ENCODE measurements around the gene SNRPD3. TPM values are rescaled to one million over a fixed set of nuclear protein-coding genes. Genes with fewer than 3 reads are reported as not detected.

Gene SNRPD3
- total RNA-seq, 2 donors from 2014 or later = 104 to 117 TPM

DNA sequence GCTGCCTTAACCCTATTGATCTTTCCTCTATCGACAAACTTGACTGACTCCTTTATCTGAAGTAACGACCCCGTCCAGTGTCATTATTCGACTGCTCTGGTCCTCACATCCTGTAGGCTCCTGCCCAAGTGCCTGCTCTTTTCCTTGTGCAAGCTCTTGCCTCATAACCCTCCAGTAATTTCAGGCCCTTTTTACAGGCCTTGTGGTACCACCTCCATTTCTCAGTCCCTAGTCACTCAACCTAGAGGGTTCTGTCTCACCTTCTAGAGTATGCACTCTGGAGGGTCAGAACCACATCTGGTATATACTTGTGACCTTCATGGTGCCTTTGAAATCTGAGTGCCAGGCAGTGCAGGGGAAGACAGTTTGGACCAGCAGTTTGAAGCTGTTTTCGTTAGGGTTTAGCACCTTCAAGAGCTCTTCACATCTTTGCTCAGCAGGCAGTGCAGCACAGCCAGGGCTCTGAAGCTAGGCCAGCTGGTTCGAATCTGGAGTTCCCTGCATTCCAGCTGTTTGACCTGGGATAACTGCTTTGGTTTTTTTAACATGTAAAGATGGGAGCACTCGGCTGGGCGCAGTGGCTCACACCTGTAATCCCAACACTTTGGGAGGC lies 11.2 kb downstream of the SNRPD3 start:
- Mint-ChIP-seq H3K36me3 (peaks cover 10% of the 10 kb centered on the region), H3K4me3 (no peak overlapping the region), H3K4me1 (ENCODE audit: low read depth in 2 of 2) (peaks cover 25 to 29% of the 10 kb centered on the region in 2 donors), H3K27ac (peak overlapping the region in 1 of 2 donors; percentile 34), H3K9me3 (no peaks in the 10 kb centered on the region), H3K27me3 (no peaks in the 10 kb centered on the region)
- DNase-seq (ENCODE audit: low spot score) = no peak
- ATAC-seq = no peak

DNA sequence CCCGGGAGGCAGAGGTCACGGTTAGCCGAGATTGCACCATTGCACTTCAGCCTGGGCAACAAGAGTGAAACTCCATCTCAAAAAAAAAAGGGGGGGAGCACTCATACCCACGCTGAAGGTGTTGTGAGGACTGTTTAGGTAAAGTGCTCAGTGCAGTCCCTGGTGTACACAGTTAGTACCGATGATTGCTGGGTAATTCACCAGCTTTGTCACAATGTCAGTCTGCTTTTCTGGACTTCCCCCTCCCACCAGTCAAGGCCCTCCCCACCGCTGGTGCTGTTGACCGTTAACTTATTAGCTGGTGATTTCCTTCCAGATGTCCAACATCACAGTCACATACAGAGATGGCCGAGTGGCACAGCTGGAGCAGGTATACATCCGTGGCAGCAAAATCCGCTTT lies 11.9 kb downstream of the SNRPD3 start:
- H3K36me3 Mint-ChIP-seq = peaks cover 13% of the 10 kb centered on the region
- peaks cover 24 to 27% of the 10 kb centered on the region in 2 donors for H3K4me1 Mint-ChIP-seq (ENCODE audit: low read depth in 2 of 2)
- ATAC-seq = no peak

DNA sequence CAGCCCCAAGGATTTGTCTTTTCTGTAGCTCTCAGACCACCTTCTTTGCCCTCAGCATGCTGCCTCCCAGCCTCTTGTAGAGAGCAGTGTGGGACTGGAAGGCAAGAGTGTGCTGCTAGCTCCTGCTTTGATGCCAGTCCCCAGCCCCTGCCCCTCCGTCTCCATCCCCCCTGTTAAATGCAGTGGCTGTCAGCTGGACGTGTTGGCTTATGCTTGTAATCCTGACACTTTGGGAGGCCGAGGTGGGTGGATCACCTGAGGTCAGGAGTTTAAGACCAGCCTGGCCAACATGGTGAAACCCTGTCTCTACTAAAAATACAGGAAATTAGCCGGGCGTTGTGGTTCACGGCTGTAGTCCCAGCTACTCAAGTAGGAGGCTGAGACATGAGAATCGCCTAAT lies 15.5 kb downstream of the SNRPD3 start:
- Mint-ChIP-seq H3K9me3 (no peaks in the 10 kb centered on the region), H3K4me3 (no peak overlapping the region), H3K27me3 (no peaks in the 10 kb centered on the region), H3K36me3 (peaks cover 32% of the 10 kb centered on the region), H3K4me1 (ENCODE audit: low read depth in 2 of 2) (peaks cover 6 to 8% of the 10 kb centered on the region in 2 donors), H3K27ac (no peak overlapping the region)
- DNase-seq (ENCODE audit: low spot score) (peak; percentile 56), ATAC-seq (no peak)

More for the DNA sequence above, 11.9 kb downstream of the SNRPD3 start:
- no peak for DNase-seq (ENCODE audit: low spot score)
- Mint-ChIP-seq H3K4me3 (no peak overlapping the region), H3K27ac (no peak overlapping the region), H3K9me3 (no peaks in the 10 kb centered on the region), H3K27me3 (no peaks in the 10 kb centered on the region)

DNA sequence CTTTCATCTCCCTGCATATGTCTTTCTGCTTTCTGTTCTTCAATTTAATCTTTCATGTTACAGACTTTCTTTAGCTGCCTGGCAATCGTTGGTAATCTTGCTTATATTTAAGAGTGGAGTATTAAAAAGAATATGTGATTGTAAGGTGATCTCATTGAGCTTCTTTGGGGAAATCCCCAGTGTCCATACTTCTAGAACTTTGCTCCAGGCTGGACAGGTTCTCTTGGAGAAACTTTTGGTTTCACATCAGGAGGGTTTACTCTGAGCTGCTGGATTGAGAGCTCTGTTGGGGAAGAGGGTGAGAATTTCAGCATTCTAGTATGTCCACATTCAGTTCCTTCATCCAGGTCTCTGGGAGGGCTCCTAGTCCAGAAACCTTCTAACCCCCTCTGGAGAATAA lies 21.0 kb downstream of the SNRPD3 start:
- Mint-ChIP-seq H3K4me3 (no peak overlapping the region), H3K27me3 (no peaks in the 10 kb centered on the region), H3K36me3 (peaks cover 29% of the 10 kb centered on the region), H3K4me1 (ENCODE audit: low read depth in 2 of 2) (peaks cover 0 to 7% of the 10 kb centered on the region in 2 donors), H3K27ac (peak overlapping the region in 1 of 2 donors; percentile 63), H3K9me3 (no peaks in the 10 kb centered on the region)
- ATAC-seq (no peak), DNase-seq (ENCODE audit: low spot score) (no peak)

DNA sequence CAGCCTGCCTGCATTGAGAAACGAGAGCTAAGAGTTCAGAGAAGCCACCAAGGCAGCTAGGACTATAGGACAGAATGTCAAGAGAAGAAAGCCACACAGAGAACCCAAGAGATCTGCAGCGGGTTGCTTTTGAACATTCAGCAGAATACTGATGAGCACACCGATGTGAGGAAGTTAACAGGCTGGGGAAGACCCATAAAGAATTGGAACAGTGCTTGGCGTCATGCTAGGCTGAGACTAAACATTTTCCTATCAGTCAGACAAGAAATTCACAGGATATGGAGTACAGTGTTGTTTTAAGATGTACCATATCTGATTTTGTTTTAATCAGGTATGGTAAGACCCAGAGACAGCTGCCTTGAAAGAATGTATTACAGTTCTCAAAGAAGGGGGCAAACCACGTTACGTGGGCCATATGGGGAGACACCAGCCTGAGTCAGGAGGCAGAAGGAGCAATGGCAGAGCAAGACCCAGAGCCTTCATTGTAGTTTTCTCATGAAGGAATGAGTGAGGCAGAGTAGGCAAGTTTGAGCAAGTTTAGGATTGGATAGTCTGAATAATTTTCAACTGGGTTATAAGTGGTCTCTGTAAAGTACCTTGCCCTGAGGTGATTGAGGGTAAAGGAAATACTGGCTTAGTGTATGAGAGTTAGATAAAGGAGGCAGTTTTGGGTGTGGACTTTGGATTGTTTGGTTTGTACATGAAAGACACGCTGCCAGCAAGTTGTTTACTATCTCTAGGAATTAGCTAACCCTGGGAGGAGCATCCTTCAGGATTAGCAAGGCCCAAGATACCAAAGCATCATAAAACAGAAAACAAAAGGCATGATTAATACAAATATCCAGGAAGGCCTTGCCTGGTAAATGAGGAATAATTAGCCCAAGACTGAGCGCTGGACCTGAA lies 22.8 kb downstream of the SNRPD3 start:
- Mint-ChIP-seq H3K9me3 (no peaks in the 10 kb centered on the region), H3K27ac (no peak overlapping the region), H3K4me1 (ENCODE audit: low read depth in 2 of 2) (peaks cover 0 to 7% of the 10 kb centered on the region in 2 donors), H3K27me3 (no peaks in the 10 kb centered on the region), H3K4me3 (no peak overlapping the region), H3K36me3 (peaks cover 17% of the 10 kb centered on the region)
- no peak for ATAC-seq
- no peak for DNase-seq (ENCODE audit: low spot score)

DNA sequence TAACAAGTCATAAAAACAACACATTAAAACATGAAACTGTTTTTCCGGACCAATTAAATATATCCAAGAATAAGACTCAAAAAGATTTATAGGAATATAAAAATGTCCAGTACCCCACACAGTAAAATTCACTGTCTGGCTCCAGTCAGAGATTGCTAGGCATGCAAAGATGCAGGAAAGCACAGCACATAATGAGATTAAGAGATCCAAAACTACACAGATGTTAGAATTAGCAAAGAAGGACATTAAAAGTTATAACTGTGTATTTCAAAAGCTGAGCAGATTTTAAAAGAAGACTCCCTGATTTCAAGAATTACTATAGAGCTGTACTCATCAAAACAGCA lies 23.4 kb downstream of the SNRPD3 start:
- peaks cover 17% of the 10 kb centered on the region for H3K36me3 Mint-ChIP-seq
- H3K4me3 Mint-ChIP-seq = no peak overlapping the region
- ATAC-seq (no peak), DNase-seq (ENCODE audit: low spot score) (no peak)
- no peaks in the 10 kb centered on the region for H3K27me3 Mint-ChIP-seq
- no peaks in the 10 kb centered on the region for H3K9me3 Mint-ChIP-seq
- no peak overlapping the region for H3K27ac Mint-ChIP-seq
- peaks cover 0 to 7% of the 10 kb centered on the region in 2 donors for H3K4me1 Mint-ChIP-seq (ENCODE audit: low read depth in 2 of 2)

DNA sequence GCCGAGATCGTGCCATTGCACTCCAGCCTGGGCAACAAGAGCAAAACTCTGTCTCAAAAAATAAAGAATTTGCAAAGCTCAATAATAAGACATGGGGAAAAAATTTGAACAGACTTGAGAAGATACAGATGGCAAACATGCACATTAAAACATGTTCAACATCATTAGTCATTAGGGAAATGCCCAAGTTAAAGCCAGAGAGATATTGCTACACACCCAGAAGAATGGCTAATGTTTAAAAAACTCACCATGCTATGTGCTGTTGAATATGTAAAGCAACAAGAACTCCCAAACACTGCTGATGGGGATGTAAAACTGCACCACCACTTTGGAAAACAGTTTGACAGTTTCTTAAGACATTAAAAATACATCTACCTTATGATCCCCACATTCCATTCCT lies 24.5 kb downstream of the SNRPD3 start:
- peaks cover 0 to 7% of the 10 kb centered on the region in 2 donors for H3K4me1 Mint-ChIP-seq (ENCODE audit: low read depth in 2 of 2)
- DNase-seq (ENCODE audit: low spot score) (no peak), ATAC-seq (no peak)
- no peaks in the 10 kb centered on the region for H3K9me3 Mint-ChIP-seq
- no peaks in the 10 kb centered on the region for H3K27me3 Mint-ChIP-seq
- no peak overlapping the region for H3K4me3 Mint-ChIP-seq
- H3K27ac Mint-ChIP-seq = no peak overlapping the region
- H3K36me3 Mint-ChIP-seq = peaks cover 6% of the 10 kb centered on the region

DNA sequence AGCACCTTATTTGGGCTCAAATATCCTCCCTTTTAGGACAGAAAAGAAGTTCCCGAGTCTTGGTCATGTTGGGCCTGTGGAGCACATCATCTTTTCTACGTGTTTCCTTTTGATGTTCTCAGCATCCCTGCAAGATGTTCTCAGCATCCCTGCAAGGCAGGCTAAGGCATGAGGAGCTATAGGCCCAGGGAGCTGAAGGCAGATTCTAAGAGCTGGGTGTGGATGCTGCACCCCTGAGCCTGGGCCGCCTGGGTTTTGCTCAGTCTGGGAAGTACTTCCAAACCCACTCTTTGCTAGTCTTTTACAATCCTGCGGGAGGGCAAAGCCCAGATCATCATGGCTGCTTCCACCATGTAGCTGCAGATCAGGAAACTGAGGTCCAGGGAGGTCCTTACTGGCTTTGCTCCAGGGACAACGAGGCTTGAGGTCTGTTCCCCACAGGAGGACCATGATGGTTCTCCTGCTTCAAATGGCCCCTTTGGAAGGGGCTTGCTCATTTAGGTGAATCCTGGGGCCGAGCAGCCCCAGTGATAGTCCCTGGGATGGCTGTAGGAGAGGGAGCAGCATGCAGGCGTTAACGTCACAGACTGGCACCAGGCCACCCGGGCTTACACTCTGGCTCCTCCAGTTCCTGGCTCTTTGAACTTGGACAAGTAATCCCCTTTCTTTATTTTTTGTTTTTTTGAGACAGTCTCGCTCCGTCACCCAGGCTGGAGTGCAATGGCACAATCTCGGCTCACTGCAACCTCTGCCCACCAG lies 26.4 kb downstream of the SNRPD3 start:
- H3K27me3 Mint-ChIP-seq = no peaks in the 10 kb centered on the region
- no peaks in the 10 kb centered on the region for H3K36me3 Mint-ChIP-seq
- ATAC-seq = no peak
- no peak overlapping the region for H3K27ac Mint-ChIP-seq
- H3K4me3 Mint-ChIP-seq = no peak overlapping the region
- no peak for DNase-seq (ENCODE audit: low spot score)
- H3K4me1 Mint-ChIP-seq (ENCODE audit: low read depth in 2 of 2) = peaks cover 0 to 4% of the 10 kb centered on the region in 2 donors
- no peaks in the 10 kb centered on the region for H3K9me3 Mint-ChIP-seq

DNA sequence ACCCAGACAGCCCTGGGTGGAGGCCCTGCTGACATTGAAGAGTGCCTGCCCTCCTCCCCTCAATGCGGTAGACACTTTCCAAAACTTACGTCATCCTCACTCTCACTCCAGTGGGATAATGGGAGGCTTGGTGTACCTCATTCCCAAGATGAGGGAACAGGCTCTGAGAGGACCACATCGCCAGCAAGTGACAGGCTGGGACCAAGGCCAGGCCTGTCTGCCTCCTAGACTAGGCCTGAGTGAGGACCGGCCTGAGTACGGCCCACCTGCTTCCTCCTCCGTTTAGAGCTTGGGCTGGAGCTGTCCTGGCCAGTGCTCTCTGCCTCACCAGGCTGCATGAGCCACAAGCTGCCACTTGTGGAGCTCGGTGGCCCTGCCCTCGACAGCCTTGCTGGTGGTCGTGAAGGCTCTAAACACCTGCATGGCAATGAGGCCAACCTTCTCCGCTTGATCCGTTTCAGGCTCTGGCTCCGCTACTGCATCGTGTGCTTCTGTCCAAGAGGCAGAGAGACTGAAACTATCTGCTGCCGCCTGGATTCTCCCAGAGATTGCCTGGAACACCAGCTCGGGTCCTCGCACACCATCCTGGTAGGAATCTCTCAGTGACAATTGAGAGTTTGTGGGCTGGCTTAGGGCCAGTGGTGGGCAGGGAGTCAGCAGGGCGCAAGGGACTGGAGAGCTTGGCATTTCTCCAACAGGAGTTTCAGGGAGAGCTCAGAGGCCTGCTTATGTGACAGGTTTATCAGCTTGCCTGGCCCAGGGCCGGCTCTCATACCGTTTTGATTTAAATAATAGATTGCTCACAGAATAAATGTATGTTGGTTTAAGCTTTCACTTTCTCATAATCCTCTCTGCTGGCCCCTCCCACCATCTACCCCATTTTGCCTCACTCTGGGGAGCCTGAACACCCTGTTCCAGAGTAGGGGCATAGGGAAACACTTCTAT lies 27.7 kb downstream of the SNRPD3 start:
- no peak for DNase-seq (ENCODE audit: low spot score)
- H3K36me3 Mint-ChIP-seq = no peaks in the 10 kb centered on the region
- H3K27ac Mint-ChIP-seq = no peak overlapping the region
- H3K27me3 Mint-ChIP-seq = no peaks in the 10 kb centered on the region
- peaks cover 0 to 4% of the 10 kb centered on the region in 2 donors for H3K4me1 Mint-ChIP-seq (ENCODE audit: low read depth in 2 of 2)
- no peak for ATAC-seq
- H3K9me3 Mint-ChIP-seq = no peaks in the 10 kb centered on the region
- H3K4me3 Mint-ChIP-seq = no peak overlapping the region

DNA sequence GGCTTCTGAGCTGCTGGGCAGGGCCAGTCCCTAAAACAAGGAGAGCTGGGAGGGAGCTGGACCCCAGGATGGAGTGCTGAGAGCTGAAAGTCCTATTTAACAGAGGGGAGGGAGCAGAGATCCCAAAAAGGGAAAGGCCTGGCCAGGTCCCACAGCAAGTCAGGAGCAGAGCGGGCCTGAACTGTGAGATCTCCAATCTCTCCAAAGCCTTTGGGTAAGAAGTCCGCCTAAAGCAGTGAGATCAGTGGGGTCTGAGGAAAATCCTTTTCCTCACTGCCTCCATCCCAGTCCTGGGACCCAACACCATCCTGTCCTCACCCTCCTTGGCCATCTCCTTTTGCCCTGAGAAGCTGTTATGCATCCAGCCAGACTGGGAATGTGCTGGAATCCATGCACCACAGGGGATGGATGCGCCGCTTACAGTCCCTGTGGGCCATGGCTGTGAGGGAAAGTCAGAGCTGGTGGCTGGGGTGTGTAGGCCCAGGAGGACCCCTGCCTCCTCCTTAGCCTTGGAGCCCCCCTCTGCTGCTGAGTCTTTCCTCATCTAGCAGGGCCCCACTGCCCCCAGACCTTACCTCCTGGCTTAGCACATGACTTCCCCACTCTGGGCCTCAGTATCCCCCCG lies 28.5 kb downstream of the SNRPD3 start:
- no peak for DNase-seq (ENCODE audit: low spot score)
- H3K4me1 Mint-ChIP-seq (ENCODE audit: low read depth in 2 of 2) = peaks cover 0 to 4% of the 10 kb centered on the region in 2 donors
- H3K27ac Mint-ChIP-seq = no peak overlapping the region
- no peaks in the 10 kb centered on the region for H3K9me3 Mint-ChIP-seq
- H3K36me3 Mint-ChIP-seq = no peaks in the 10 kb centered on the region
- no peak overlapping the region for H3K4me3 Mint-ChIP-seq
- no peaks in the 10 kb centered on the region for H3K27me3 Mint-ChIP-seq
- ATAC-seq = no peak

DNA sequence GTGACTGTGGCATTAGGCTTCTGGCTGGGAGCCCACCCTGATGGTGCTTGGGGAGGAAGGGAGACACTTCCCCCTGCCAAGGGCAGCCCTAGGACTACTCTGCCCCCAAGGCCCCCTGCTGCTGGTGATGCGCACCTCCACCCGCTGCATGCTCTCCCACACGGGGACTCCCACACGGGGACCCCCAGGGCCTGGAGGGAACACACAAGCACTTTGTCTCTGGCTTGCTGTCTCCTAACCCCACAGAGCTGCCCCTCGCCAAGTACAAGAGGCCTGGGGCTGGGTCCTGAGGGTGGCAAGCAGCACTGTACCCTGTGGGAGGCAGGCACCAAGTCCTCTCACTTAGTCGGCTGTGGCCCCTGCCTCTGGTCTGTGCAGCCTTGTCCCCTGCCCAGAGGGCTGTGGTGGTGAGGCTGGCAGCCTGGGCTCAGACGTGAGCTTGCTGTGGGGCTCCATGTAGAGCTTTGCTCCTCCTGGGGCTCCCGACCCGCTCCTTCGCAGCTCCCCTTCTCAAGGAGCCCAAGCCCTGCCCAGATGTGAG lies 29.1 kb downstream of the SNRPD3 start:
- peaks cover 0 to 4% of the 10 kb centered on the region in 2 donors for H3K4me1 Mint-ChIP-seq (ENCODE audit: low read depth in 2 of 2)
- H3K27me3 Mint-ChIP-seq = no peaks in the 10 kb centered on the region
- no peaks in the 10 kb centered on the region for H3K9me3 Mint-ChIP-seq
- ATAC-seq (no peak), DNase-seq (ENCODE audit: low spot score) (no peak)
- H3K36me3 Mint-ChIP-seq = no peaks in the 10 kb centered on the region
- no peak overlapping the region for H3K27ac Mint-ChIP-seq
- no peak overlapping the region for H3K4me3 Mint-ChIP-seq

DNA sequence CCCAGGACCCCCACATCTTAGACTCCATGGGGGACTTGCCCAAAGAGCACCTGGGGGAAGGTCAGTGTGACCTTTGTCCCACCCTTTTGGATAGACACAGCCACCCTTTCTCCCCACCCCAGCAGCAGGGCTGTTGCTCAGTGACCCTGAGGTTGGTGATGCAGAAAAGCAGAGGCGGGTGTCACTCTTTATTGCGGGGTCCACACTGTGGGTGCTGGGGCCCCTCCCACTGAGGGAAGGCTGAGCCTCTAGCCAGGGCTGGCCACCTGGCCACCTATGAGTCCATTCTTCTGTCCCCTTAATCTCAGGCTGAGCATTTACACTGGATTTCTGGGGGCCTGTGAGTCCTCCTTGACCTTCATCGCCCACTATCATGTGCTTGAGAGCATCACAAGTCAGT lies 29.7 kb downstream of the SNRPD3 start:
- H3K27me3 Mint-ChIP-seq = no peaks in the 10 kb centered on the region
- H3K4me3 Mint-ChIP-seq = no peak overlapping the region
- H3K27ac Mint-ChIP-seq = no peak overlapping the region
- H3K36me3 Mint-ChIP-seq = no peaks in the 10 kb centered on the region
- no peaks in the 10 kb centered on the region for H3K4me1 Mint-ChIP-seq (ENCODE audit: low read depth in 2 of 2)
- ATAC-seq = no peak
- DNase-seq (ENCODE audit: low spot score) = no peak
- H3K9me3 Mint-ChIP-seq = no peaks in the 10 kb centered on the region
